Stimulated activated naive CD8-positive, alpha-beta T cell treated with anti-CD3 and anti-CD28 coated beads, Interleukin-15, Interleukin-2, amounts not matched to agents 100 ng/mL and 50 ng/mL, for 24 hours (primary cell): Measurements from ENCODE around the gene CMYA5.
"Not testable (repeated sequence)": the region's sequence is repeated elsewhere in the genome, so short reads cannot be mapped to it uniquely, and the experiment has no call there.

Experiments
- H3K27ac Mint-ChIP-seq: one replicate; pipeline ENCODE4 v1.8.0; 2021; ENCODE audit warnings: mild to moderate bottlenecking, mixed read lengths
- H3K27me3 Mint-ChIP-seq: one replicate; pipeline ENCODE4 v1.8.0; 2021; ENCODE audit warnings: mixed read lengths
- H3K36me3 Mint-ChIP-seq: one replicate; pipeline ENCODE4 v1.8.0; 2021; ENCODE audit warnings: low read depth, mixed read lengths
- H3K4me1 Mint-ChIP-seq: one replicate; pipeline ENCODE4 v1.8.0; 2021; ENCODE audit warnings: low read depth, mixed read lengths
- H3K4me3 Mint-ChIP-seq: one replicate; pipeline ENCODE4 v1.8.0; 2021; ENCODE audit warnings: mild to moderate bottlenecking, mixed read lengths
- H3K9me3 Mint-ChIP-seq: one replicate; pipeline ENCODE4 v1.8.0; 2021; ENCODE audit warnings: mixed read lengths

CMYA5 gene

DNA sequence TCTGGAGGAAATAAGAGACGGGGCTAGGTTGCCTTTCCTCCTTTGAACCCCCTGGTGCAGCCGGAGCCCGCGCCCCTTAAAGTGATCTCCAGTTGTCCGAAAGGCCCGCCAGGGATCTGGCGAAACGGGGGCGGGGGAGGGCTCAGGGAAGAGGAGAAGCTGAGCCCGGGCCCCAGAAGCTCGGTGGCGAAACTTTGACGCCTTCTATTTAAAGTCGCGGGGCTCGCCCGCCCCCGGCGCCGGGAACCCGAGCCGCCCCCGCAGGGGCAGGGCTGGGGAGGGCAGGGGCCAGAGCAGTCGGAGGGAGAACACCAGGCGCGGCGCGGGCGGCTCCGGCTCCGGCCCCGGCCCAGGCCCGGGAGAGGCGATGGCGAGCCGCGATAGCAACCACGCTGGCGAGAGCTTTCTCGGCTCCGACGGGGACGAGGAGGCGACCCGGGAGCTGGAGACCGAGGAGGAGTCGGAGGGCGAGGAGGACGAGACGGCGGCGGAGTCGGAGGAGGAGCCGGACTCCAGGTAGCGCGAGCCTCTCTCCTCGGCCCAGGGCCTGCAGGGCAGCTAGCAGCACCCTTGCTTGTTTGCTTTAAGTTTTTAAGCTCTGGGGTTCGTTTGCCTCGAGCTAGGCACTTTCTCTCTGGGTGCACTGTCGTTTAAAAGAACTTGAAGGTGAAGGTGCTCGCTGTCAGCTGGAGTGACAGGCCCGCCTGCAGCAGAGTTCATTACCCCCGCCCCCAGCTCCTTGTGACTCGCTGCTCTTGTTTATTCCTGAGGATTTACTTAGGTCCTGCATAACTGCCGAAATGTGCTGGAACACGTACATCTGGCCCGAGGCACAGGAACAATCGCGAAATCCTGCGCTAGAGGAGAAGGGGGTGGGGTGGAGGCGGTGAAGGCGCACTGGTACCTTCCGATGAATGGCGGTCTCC lies at the start of gene CMYA5:
TSS of gene CMYA5 (plus strand) at position 296 of the 926 bp plus-strand sequence. CDS start at position 368, 72 bp downstream.
- H3K27me3 Mint-ChIP-seq, result no peaks in the 10 kb centered on the region
- H3K4me1 Mint-ChIP-seq, result no peaks in the 10 kb centered on the region
- peaks cover 51% of the 10 kb centered on the region for H3K36me3 Mint-ChIP-seq
- H3K4me3 Mint-ChIP-seq, result no peak within 1 kb of the TSS
- H3K27ac Mint-ChIP-seq, result no peak within 1 kb of the TSS
- peaks cover 6% of the 10 kb centered on the region for H3K9me3 Mint-ChIP-seq

DNA sequence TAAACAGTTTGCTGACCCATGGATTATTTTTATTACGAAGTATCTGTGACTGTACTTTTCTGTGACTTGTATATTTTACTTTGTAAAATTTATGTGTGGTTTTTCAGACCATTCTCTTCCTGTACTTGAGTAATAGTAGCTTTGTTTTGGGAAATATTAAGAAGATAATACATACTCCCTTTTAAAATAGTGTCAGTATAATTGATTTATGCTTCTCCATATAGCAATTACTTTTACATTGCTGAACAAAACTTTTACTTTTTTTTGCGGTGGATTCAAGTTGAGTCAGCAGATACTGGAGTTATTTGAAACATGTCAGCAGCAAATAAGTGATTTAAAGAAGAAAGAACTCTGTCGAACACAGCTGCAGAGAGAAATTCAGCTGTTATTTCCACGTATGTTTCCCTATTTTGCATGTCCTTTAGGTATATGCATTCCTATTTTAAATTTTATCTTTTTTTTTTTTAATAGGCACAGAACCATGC lies 49.0 kb upstream of the CMYA5 start:
- H3K27ac Mint-ChIP-seq, result no peak overlapping the region
- H3K27me3 Mint-ChIP-seq, result no peaks in the 10 kb centered on the region
- peaks cover 74% of the 10 kb centered on the region for H3K36me3 Mint-ChIP-seq
- no peak overlapping the region for H3K4me3 Mint-ChIP-seq
- no peaks in the 10 kb centered on the region for H3K9me3 Mint-ChIP-seq
- H3K4me1 Mint-ChIP-seq, result peaks cover 19% of the 10 kb centered on the region

DNA sequence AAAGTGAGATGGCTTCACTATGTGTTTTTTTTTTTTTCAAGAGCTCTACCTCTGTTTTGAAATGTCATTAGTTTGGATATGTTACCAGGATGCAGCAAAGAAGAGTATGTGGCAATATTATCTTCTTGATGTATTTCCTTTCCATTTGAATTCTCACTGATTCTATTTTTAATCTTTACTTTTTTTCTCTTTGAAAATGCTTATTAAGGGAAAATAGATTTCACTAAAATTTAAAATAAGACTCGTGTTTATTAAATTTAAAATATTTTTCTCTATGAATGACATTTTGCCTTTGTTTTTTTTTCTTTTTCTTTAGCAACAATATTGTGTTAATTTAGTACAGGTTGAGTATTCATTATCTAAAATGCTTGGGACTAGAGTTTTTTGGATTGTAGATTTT lies 48.2 kb upstream of the CMYA5 start:
- Mint-ChIP-seq H3K27me3 (no peaks in the 10 kb centered on the region), H3K9me3 (no peaks in the 10 kb centered on the region), H3K27ac (no peak overlapping the region), H3K4me1 (peaks cover 19% of the 10 kb centered on the region), H3K36me3 (peaks cover 77% of the 10 kb centered on the region), H3K4me3 (no peak overlapping the region)

DNA sequence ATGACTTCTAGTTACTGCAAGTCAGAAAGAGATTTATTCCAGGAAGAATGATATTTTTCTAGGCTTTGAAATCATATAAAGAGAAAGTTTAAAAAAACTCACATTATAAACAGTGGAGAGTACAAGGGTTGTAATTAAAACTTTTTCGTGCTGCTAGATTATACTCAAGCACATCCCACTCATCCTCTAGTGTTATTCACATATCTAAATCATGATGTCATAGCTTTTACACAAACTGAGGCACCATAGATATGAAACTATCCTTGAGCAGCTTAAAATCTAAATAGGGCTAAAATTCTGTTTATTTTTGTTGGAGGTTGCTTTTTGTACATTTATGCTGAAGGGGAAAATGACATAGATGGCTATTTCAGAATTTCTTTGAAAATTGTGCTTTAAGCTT lies 47.4 kb upstream of the CMYA5 start:
- H3K4me1 Mint-ChIP-seq, result peaks cover 19% of the 10 kb centered on the region
- H3K9me3 Mint-ChIP-seq, result no peaks in the 10 kb centered on the region
- no peak overlapping the region for H3K27ac Mint-ChIP-seq
- H3K27me3 Mint-ChIP-seq, result no peaks in the 10 kb centered on the region
- H3K4me3 Mint-ChIP-seq, result no peak overlapping the region
- peaks cover 75% of the 10 kb centered on the region for H3K36me3 Mint-ChIP-seq

DNA sequence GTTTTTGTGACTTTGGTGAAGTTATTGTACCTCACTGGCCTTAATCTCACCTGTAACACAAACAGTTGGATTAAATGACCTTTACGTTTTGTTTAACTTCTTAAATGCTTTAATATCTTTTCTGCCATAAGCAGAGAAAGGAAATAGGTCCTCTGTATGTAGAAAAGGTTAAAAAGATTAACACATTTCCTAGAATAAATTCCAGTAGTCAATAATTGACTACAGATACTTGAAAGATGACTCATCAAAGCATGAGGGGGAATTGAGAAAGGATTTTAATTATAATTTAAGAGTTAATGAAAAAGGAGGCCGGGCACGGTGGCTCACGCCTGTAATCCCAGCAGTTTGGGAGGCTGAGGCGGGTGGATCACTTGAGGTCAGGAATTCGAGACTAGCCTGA lies 35.8 kb upstream of the CMYA5 start:
- Mint-ChIP-seq H3K4me1 (no peaks in the 10 kb centered on the region), H3K27ac (no peak overlapping the region), H3K4me3 (no peak overlapping the region), H3K9me3 (no peaks in the 10 kb centered on the region), H3K27me3 (no peaks in the 10 kb centered on the region), H3K36me3 (peaks cover 59% of the 10 kb centered on the region)

DNA sequence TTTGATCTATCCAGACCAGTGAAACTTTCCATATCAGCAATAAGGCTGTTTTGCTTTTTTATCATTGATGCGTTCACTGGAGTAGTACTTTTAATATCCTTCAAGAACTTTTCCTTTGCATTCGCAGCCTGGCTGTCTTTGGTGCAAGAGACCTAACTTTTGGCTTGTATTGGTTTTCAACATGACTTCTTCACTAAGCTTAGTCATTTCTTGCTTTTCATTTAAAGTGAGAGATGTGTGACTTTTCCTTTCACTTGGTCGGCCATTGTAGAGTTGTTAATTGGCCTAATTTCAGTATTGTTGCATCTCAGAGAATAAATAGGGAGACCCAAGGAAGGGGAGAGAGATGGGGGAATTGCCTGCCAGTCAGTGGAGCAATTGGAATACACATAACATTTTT lies 26.4 kb upstream of the CMYA5 start:
- H3K9me3 Mint-ChIP-seq, result no peaks in the 10 kb centered on the region
- H3K27me3 Mint-ChIP-seq, result no peaks in the 10 kb centered on the region
- no peak overlapping the region for H3K4me3 Mint-ChIP-seq
- peaks cover 8% of the 10 kb centered on the region for H3K4me1 Mint-ChIP-seq
- H3K36me3 Mint-ChIP-seq, result peaks cover 56% of the 10 kb centered on the region
- H3K27ac Mint-ChIP-seq, result no peak overlapping the region

DNA sequence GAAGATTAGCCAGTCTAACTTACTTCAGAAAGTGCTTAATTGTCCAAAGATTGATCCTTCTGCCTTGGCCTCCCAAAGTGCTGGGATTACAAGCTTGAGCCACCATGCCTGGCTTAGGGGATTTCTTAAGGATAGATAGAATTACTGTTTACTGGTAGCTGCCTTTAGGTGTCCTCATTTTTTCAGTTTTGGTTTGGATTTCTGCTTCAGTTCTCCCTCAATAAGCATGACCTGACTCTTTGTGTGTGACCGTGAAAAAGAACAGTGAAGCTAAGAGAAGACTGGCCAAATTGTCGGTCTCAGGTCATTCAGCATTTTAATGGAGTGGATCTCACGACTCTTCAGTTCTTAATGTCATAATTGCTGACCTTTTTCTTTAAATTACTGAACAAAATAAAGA lies 22.9 kb upstream of the CMYA5 start:
- no peak overlapping the region for H3K27ac Mint-ChIP-seq

DNA sequence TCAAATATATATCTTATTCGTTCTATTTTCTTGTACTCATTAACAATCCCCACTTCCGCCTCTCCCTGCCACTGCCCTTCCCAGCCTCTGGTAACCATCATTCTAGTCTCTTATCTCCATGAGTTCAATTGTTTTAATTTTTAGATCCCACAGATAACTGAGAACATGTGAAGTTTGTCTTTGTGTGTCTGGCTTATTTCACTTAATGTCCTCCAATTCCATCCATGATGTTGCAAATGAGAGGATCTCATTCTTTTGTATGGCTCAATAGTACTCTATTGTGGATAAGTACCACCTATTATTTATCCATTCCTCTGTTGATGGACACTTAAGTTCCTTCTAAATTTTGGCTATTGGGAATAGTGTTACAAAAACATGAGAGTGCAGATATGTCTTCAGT lies 17.2 kb upstream of the CMYA5 start:
- Mint-ChIP-seq H3K36me3 (peaks cover 67% of the 10 kb centered on the region), H3K27ac (no peak overlapping the region), H3K9me3 (no peaks in the 10 kb centered on the region), H3K4me1 (no peaks in the 10 kb centered on the region), H3K27me3 (no peaks in the 10 kb centered on the region), H3K4me3 (no peak overlapping the region)

More for the DNA sequence above, 22.9 kb upstream of the CMYA5 start:
- Mint-ChIP-seq H3K4me3 (no peak overlapping the region), H3K4me1 (peaks cover 8% of the 10 kb centered on the region), H3K9me3 (no peaks in the 10 kb centered on the region), H3K36me3 (peaks cover 56% of the 10 kb centered on the region), H3K27me3 (no peaks in the 10 kb centered on the region)

DNA sequence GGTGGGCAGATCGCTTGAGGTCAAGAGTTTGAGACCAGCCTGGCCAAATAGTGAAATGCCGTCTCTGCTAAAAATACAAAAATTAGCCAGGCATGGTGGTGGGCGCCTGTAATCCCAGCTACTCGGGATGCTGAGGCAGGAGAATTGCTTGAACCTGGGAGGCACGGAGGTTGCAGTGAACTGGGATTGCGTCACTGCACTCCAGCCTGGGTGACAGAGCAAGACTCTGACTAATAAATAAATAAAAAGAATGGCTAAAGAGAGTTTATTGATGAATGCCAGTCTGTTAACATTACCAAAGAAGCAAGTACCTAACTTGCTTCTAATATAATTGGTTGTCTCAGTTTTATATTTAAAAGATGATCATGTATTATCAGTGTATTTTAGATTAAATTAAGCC lies 13.3 kb upstream of the CMYA5 start:
- not testable (repeated sequence) for H3K4me3 Mint-ChIP-seq

DNA sequence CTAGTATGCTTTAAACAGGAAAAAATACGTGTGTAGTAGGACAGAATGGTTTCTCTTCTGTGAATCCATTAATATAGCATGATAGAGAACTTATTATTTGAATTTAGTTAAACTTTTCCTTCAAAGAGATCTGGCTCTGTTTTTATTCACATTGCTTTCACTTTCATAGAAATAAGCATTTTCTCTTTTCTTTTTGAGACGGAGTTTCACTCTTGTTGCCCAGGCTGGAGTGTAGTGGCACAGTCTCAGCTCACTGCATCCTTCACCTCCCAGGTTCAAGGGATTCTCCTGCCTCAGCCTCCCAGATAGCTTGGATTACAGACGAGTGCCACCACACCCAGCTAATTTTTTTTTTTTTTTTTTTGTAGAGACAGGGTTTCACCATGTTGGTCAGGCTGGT lies 7.5 kb upstream of the CMYA5 start:
- H3K27ac Mint-ChIP-seq, H3K9me3 Mint-ChIP-seq, H3K4me3 Mint-ChIP-seq, H3K27me3 Mint-ChIP-seq: not testable (repeated sequence)
- peaks cover 75% of the 10 kb centered on the region for H3K36me3 Mint-ChIP-seq
- H3K4me1 Mint-ChIP-seq, result peaks cover 14% of the 10 kb centered on the region

More for the DNA sequence above, 13.3 kb upstream of the CMYA5 start:
- H3K27me3 Mint-ChIP-seq, H3K9me3 Mint-ChIP-seq, H3K27ac Mint-ChIP-seq, H3K4me1 Mint-ChIP-seq: not testable (repeated sequence)
- H3K36me3 Mint-ChIP-seq, result peaks cover 69% of the 10 kb centered on the region

DNA sequence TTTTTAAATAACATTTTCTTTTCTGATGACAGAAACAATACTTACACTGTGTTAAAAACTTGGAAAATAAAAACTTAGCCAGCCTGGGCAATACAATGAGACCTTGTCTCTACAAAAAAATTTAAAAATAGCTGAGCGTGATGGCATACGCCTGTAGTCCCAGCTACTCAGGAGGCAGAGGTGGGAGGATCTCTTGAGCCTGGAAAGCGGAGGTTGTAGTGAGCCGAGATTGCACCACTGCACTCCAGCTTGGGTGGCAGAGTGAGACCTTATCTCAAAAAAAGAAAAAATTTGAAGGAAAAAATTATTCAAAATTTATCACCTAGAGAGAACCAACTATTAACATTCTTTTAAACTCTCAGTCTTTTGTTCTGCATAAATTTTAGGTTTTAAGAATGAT lies 4.9 kb upstream of the CMYA5 start:
- peaks cover 6% of the 10 kb centered on the region for H3K9me3 Mint-ChIP-seq
- no peaks in the 10 kb centered on the region for H3K27me3 Mint-ChIP-seq
- peaks cover 82% of the 10 kb centered on the region for H3K36me3 Mint-ChIP-seq
- peaks cover 14% of the 10 kb centered on the region for H3K4me1 Mint-ChIP-seq
- H3K27ac Mint-ChIP-seq, result no peak overlapping the region
- H3K4me3 Mint-ChIP-seq, result no peak overlapping the region

DNA sequence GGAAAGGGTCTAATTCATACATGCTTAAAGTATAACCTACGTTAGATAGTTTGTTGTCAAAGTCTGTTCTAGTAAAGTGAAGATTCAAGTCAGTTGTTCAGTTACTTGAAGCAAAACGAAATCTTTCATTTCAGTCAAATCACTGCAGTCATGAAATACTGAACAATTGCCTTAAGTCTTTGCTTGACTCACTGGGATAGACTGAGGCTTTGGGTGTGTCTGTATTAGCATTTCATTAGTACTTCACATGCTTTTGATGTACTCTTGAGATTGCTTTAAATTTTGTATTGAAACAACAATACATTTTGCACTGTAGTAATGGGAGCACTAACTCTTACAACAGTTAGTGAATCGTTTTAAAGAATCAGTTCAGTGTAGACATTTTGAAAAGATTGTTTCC lies 4.0 kb upstream of the CMYA5 start:
- H3K9me3 Mint-ChIP-seq, result peaks cover 6% of the 10 kb centered on the region
- peaks cover 81% of the 10 kb centered on the region for H3K36me3 Mint-ChIP-seq
- no peaks in the 10 kb centered on the region for H3K27me3 Mint-ChIP-seq
- H3K4me3 Mint-ChIP-seq, result no peak overlapping the region
- H3K4me1 Mint-ChIP-seq, result peaks cover 13% of the 10 kb centered on the region
- no peak overlapping the region for H3K27ac Mint-ChIP-seq

DNA sequence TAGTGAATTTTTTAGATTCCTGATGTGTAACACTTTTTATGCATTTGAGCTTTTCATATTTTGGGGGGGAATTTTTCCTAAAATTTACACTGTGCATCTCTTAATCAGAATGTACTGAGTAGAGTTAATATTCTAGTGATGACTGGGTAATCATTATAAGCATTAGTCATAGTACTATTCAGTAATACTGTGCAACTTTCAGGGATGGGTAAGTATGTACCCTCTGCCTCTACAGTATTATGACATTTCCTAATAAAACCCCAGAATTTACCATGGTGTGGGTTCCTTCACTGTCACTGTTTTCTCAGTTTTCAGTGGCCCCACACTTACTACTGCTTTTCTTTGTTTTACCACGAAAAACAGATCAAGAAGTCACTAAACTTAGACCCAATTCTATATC lies 2.8 kb upstream of the CMYA5 start:
- Mint-ChIP-seq H3K27me3 (no peaks in the 10 kb centered on the region), H3K27ac (no peak overlapping the region), H3K36me3 (peaks cover 73% of the 10 kb centered on the region), H3K9me3 (peaks cover 6% of the 10 kb centered on the region), H3K4me1 (peaks cover 5% of the 10 kb centered on the region), H3K4me3 (no peak overlapping the region)

DNA sequence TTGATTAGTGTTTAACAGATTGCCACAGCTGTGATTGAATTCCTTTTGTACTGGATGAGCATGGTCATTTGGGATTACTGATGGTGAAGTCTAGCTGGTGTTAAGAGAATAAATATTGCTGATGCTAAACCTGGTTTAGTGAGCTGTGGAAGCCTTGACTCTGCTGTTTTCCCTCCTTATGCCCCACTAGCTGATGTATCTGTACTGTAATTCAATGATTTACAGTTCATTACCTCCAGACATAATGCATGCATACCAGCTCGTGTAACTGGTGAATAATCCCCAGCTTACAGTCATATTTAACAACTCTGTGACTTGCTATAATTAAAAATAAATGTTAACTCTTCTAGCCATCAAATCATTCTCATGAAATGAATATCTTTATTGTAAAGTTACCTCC lies 1.7 kb upstream of the CMYA5 start:
- Mint-ChIP-seq H3K4me3 (no peak overlapping the region), H3K9me3 (peaks cover 6% of the 10 kb centered on the region), H3K27ac (no peak overlapping the region), H3K36me3 (peaks cover 62% of the 10 kb centered on the region), H3K4me1 (no peaks in the 10 kb centered on the region), H3K27me3 (no peaks in the 10 kb centered on the region)

DNA sequence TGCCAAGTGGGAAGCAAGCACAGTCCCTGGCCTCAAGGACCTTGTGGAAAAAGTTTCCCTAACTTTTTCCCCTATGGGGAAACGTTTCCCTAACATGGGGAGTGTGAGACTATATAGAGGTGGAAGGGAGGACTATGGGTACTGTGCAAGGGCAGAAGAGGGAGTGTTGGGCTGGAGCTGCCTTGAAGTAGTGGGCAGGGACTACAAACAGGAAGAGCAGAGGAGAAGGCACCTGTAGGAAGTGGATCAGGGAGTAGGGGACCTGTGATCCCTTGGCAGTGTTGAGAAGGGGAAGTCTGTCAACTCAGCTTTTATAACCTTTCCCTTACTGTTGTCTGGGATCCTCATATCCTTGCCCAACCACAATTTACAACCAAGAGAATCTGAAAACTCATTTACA lies 1.4 kb downstream of the CMYA5 start:
- peaks cover 6% of the 10 kb centered on the region for H3K9me3 Mint-ChIP-seq
- H3K27ac Mint-ChIP-seq, result no peak overlapping the region
- H3K27me3 Mint-ChIP-seq, result no peaks in the 10 kb centered on the region
- no peak overlapping the region for H3K4me3 Mint-ChIP-seq
- peaks cover 39% of the 10 kb centered on the region for H3K36me3 Mint-ChIP-seq
- H3K4me1 Mint-ChIP-seq, result no peaks in the 10 kb centered on the region

DNA sequence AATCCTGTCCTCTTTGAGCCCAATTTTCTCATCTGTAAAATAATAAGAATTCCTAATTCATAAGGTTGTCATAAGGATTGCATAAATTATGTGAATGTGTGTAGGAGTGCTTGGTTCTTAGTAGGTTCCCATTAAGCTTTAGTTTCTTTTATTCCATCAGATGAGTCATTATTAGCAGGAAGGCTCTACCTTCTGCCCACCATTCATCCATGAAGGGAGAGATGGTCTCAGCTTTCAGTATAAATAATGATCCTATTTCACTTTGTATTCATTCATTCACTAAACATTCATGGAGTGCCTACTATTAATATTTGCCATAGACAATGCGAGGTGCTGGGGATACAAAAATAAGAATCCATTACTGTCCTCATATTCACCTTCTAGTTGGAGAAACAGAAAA lies 3.0 kb downstream of the CMYA5 start:
- H3K9me3 Mint-ChIP-seq, result peaks cover 6% of the 10 kb centered on the region
- H3K4me1 Mint-ChIP-seq, result no peaks in the 10 kb centered on the region
- no peak overlapping the region for H3K4me3 Mint-ChIP-seq
- H3K27ac Mint-ChIP-seq, result no peak overlapping the region
- peaks cover 24% of the 10 kb centered on the region for H3K36me3 Mint-ChIP-seq
- H3K27me3 Mint-ChIP-seq, result no peaks in the 10 kb centered on the region
